HG03175 (cell line): ENCODE data around the gene CFAP74.

Experiments used
- ATAC-seq: cut with Tn5 transposase; IDR thresholded peaks from one replicate; pipeline ENCODE4 v1.9.1; 2021; ENCODE audit warnings: mild to moderate bottlenecking, moderate library complexity; ENCODE audit not compliant: unreplicated experiment

Gene CFAP74, protein sequence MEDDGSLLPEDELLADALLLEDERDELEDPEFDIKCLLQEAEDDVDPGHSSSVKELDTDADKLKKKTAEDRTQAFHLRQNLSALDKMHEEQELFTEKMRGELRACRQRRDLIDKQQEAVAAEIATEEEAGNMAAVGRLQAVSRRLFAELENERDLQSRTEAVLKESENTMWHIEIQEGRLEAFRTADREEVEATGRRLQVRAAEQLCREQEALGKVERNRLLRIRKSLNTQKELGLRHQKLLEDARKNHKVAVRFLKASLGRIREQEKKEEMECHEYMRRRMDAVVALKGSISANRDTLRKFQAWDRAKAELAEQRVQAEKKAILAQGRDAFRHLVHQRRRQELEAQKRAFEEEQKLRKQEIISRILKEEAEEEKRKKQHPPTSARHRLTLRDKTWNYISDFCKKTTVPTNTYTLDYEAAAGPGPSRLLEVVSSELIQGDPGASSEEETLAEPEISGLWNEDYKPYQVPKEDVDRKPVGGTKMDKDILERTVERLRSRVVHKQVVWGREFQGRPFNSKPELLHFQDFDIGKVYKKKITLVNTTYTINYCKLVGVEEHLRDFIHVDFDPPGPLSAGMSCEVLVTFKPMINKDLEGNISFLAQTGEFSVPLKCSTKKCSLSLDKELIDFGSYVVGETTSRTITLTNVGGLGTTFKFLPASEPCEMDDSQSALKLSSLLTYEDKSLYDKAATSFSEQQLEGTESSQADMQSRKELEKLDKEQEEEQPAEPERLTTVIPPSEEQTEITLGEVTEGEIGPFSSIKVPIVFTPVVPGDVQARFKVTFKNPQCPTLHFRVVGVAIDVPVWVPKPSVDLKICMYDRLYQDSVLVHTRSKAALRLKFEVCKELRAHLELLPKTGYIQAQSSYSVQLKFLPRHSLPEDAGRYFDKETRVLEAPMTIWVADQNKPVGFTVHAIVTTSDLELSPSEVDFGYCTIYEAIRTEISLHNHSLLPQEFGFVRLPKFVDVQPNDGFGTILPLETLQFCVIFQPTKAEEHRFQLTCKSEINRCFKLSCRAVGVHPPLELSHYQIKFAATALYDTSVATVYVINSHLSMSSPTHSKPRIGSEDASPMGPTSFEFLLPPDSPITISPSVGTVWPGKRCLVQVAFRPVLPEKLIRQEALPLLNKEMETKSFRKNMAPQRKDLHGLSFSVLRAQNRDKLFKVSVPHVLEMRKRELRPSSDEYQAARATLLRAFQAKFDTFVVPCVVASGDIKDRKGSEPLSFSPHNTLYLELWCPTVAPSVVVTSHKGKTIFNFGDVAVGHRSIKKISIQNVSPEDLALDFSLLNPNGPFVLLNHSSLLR (N-terminal part only)

DNA sequence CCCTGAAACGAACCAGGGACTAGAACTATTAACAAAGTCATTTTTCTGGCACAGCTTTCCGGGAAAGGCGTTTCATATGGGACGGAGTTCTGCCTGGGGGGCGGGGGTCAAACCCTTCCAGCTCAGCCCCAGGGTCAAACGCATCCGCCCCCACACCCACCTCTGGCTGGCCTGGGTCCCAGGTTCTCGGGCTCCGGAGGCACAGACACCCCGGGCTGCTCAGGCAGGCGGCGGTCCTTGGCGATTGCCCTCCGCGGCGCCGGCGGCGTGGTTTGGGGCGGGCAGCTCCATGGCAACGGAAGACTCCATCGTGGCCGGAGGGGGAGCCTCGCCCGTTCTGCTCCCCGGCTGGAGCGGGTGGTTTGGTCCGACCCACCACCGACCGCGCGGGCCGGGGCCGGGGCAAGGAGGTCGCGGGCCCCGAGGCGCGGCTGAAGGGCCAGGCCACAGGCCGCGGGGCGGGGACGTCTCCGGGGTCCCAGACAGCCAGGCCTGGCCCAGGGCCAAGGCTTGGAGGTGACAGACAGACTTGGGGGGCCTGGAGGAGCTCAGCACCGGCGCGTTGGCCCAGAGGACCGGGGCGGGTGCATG, at the start of gene CFAP74:
TSS of gene CFAP74 (minus strand) at position 246 of the 591 bp plus-strand sequence. CDS start 12,830 bp downstream, outside the sequence.
- ATAC-seq: no peak

DNA sequence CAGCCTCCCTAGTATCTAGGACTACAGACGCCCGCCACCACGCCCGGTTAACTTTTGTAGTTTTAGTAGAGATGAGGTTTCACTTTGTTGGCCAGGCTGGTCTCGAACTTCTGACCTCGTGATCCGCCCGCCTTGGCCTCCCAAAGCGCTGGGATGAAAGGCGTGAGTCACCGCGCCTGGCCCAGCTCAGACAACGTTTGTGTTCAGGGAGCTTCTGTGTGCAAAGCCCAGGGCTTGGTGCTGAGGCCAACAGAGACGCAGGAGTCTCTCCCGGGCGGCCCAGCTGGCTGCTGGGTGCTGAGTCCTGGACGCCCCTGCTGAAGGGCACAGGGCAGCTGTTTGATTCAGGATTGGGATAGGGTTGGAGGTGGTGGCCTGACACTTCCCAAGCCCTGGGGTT, 49.6 kb upstream of the CFAP74 start:
- ATAC-seq: no peak

DNA sequence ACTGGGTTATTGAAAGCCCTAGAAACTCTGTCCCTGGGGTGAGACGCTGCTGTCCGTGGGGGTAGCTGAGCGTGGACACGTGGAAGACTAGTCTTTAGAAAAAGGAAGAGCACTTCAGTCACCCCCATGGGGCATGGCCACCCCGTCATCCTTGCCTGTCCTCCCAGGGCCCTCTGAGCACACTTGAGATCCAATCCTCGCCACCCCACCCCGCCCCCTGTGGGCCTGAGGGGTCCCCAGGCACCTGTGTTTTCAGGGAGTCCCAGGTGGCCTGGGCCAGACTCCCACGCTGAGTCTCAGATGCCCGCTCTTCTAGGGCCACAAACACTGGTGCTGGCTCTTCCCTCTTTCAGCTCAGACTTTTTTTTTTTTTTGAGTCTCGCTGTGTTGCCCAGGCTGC, 49.2 kb upstream of the CFAP74 start:
- ATAC-seq: no peak

DNA sequence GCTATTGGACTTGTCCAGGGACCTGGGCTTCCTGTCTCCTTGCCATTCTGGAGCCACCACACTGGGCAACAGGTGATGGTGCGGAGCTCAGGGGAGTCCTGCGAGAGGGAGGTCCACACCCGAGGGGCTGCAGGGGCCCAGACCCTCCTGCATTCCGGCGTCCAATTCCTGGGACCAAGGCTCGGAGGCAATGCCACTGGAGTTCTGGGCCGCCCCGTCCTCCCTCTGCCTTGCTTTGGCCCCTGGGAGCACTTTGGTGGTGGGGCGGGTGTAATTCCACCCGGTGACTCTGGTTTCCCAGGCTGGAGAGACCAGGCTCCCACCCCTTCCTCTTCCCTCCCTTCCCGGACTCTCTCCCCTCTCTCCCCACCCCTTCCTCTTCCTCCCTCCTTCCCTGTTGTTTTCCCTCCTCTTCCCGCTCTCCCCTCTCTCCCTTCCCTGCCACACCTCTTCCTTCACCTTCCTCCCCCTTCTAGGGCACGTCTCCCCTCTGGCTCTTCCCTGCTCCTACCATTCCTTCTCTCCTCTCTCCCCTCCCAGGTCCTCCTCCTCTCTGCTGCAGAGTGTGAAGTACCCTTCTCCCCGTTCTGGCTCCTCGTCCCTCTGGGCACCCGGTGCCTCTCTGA, 48.6 kb upstream of the CFAP74 start:
- no peak for ATAC-seq

DNA sequence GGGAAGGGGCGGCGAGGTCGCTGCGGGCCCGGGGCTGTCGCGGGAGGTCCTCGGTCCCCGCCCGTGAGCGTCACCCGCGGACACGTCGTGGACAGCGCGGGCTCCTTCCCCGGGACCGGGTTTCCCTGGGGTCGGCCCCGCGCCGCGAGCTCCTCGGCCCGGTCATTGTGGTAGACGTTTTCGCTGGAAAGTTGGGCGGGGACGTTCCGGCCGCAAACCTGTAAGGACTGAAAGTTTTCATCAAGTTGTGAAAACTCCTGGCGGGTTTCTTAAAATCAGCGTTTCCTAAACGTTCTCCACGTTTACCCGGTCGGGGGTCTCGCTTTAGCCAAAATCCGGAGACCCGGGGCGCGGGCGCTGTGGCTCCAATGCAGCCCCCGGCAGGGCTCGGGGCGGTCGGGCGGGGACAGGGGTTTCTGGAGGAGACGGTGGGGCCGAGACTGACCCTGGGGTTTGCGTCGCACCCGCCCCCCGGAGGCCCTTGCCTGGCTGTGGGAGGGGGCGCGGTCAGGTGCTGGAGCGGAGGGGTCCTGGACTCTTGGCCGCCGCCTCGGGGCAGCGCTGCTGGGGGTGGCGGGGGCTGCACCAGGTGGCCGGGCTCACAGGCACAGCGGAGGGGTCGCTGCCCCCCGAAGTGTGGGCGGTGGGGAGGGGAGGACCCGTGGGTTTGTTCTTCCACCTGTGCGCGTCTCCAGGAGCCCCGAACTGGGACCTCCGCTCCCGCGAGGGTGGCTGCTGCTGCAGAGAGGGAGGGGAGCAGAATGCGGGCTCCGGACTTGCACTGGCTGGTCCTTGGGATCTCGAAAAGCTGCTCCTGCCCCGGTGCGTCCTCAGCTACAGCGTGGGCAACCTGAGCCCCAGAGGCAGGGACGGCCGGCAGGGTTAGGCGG, 47.5 kb upstream of the CFAP74 start:
- no peak for ATAC-seq

DNA sequence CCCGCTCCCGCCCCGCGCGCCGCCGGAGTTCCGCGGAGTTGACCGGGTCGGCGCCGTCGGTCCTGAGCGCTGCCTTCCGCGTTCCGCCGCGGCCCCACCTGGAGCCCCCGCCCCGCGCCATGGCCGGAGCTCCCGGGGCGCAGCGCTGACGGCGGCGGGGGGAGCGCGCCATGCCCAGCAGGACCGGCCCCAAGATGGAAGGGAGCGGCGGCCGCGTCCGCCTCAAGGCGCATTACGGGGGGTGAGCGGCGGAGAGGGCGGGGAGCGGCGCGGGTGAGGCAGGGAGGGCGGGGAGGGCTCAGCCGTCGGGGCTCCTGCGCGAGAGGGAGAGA, 46.8 kb upstream of the CFAP74 start:
- no peak for ATAC-seq

DNA sequence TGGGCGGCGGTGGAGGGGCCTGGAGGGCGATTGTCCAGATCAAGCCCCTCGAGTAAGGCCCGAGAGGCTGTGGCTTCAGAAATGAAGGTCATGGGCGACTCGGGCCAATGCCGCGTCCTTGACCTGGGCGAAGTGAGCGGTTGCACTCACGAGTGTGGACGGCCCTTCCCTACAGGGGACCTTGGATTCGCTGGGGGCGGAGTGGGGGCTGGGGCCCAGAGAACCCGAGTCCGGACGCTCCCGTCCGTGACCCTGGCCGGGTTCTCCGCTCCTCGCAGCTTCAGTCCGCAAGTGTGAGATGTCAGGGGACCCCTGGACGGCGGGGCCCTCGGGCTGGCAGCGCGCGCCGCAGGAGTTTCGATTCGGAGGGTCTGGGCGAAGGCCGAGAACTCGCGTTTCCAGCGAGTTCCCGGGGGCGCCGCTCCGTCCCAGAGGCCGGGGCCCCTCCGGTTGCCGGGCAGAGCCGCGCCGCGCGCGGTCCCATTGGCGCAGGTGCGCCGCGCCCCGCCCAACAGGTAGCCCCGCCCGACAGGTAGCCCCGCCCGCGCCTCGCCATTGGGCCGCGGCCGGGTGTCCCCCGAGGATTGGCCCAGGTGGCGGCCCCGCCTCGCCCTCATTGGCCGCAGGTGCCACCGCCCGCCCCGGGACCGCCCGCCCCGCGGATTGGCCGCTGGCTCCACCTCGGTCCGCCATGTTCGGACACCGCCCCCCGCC, 46.3 kb upstream of the CFAP74 start, which contains the start of gene PRKCZ:
TSS of gene PRKCZ (plus strand) at position 694 of the 714 bp plus-strand sequence. CDS start 220 bp downstream, outside the sequence.
- ATAC-seq: peak; percentile 45

DNA sequence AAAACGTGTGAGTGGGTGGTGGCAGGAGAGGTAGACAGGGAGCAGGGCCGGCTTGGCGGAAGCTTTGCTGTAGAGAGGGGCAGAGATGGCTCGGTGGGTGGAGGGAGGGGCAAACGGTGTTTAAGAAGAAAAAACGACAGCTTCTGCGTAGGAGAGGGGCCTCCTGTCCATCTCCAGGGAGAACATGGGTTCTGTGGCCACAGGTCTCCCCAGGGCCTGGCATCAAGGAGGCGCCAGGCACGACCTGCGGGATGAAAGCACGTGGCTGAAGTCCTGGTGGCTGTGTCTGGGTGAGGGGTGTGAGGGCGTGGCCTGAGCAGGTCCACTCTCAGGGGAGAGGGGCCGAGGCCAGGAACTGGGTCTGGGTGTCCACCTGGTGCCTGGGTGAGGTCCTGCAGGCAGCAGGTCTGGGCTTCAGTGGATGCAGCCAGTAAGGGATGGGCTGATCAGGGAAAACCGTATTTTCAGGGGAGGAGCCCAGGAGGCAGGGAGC, 45.7 kb upstream of the CFAP74 start:
- ATAC-seq: no peak

DNA sequence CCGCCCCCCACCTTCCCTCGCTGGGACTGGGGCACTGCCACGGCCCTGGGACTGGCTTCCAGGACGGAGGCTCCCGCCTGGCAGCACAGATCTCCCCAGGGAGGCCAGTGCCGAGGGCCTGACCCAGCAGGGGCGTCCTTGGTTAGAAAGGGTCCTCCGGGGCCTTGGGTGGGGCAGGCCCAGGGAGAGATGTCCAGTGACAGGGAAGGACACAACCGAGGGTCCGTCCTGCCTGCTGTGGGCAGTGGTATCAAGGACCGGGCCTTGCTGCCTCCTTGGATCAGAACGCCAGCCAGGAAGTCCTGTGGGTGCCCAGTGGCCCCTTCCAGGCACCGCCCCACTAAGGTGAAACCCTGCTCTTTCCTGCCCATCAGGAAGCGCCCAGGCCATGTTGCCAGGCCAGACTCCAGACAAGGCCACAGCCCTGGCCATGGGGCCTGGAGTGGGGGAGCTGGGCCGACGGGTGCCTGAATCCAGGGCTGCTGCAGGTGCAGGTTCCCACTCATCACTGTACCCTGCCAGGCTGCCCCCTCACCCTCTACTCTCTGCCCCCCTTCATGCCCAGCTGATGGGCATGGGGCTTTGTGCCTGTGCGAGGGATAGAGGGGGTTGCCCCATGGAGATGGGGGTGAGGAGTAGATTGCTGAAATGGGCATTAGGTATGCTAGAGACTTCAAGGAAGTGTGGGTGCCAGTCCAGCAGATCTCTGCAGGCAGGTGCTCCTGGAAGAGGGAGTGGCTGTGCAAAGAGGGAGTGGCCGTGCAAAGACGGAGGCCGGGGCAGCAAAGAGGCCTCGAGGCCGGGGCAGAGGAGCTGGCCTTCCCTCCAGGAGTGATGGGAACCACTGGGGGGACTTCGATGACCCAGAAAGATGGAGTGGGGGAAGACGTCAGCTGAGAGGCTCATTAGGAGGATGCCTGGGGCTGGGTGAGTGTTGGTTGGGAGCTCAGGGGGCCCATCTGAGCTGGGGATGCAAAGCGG, 44.5 kb upstream of the CFAP74 start:
- no peak for ATAC-seq

DNA sequence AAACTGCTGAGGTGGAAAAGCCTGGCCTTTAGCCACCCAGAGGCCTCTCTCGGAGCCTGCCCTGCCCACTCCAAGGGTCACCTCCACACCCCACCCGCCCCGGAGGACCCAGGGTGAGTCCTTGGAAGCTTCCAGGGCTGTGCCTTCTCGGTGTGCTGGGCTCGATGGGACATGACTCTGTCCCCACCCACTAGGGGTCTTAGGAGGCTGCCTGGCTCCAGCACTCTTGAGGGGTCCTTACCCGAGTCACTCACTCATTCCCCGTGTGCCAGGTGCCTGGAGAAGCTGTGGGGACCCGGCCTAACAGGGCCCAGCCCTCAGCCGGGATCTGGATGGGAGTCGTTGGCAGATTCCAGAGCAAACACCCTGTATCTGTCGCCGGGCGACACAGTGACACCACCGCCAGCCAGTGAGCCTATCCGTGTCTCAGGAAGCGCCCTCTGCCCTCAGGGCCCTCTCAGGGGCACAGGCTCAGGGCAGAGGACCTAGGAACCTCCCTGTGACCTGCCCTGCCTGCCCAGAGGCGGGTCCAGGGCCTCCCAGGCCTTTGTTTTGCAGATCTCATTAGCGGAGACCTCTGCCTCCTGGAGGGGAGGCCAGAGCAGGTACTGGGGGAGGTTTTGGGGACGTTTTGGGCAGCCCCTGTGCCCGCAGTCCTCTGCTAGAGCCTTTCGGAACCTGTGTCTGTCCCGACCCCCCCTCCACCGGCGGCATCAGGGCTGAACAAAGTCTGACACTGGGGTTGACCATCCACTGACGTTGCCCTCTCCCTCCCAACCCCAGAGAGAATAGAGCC, 43.6 kb upstream of the CFAP74 start:
- ATAC-seq: no peak

DNA sequence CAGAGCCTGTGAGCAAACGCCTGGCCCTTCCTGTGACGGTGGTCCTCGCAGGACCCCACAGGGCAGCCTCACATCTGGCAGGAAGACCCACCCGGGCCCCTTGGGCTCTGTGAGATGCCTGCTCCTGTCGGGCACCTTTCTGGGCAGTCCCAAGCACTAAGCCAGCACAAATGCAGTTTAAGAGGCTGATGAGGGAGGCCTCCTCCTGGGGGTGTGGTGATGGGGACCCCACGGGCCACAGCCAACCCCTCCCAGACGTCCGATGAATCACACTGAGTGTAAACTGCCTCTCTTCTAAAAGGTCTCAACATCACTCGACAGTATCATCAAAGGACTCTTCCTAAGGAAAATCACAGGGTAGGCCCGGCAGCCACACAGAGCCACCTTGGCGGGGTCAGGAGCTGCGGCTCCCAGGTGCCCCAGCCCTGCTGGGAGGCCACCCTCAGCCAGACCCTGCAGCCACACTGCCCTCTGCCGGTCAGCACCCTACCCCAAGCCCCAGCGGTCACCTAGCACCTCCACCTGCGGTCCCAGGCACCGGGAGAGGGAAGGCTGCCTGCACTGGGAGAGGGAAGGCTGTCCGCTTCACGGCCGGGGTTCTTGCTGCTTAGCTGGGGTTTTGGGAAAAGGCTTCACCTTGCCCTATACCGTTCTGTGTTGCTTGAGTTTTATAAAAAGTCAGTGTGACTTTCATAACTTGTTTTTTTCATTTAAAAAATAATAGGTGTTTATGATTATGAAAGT, 42.8 kb upstream of the CFAP74 start:
- ATAC-seq: no peak

DNA sequence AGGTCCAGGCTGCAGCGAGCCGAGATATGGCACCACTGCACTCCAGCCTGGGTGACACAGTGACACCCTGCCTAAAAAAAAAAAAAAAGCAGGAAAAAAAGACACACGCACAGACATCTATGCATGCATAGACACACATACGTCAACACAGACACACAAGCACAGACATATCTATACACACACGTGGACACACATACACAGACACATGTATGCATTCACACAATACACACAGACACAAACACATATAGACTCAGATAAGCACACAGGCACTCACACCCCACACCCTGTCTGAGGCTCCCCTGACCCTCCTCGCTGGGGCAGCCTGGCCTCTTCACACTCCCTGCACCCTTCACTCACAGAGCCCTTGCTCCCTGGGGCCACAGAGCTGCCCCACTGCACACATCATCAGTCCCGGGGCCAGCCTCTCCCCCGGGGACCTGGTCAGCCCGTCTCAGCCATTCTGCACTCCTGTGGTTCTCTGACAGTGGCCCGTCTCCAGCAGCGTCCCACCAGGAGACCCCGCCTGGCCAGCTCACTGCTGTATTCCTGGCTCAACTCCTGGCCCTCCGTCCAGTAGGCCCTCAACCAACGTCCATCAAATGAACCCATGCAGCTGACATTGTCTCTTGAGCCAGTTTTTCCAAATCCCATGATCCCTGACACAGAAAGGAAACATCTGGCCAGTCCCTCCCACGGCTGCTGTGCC, 42.0 kb upstream of the CFAP74 start:
- ATAC-seq: no peak

DNA sequence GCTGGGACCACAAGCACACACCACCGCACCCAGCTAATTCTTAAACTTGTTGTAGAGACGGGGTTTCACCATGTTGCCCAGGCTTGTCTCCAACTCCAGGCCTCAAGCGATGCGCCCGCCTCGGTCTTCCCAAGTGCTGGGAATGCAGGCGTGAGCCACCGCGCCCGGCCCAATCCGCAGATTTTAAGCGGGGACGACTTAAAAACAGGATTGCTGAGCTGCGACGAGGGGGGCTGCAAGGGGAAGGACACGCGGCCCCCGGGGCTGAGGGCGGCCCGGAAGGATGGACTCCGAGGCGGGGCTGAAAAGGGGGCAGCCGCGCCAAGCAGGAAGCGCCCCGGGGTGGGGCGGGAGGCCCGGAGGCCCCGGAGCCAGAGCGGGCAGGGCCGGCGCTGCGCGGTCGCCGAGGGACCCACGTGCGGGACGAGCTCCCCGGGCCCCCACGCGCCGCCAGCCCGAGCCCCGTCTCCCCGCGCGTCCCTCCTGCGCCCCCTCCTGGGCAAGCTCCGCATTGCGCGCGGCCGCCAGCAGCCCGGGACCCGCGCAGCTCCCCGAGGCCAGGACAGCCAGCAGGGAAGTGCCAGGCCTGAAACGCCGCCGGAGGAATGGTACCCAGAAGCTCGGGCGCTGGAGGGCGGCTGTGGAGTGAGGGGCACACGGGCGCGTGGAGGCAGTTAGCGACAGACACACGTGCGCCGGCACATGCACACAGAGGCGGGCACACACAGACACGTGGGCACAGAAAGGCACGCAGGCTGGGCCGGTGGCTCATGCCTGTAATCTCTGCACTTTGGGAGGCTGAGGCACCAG, 41.1 kb upstream of the CFAP74 start:
- no peak for ATAC-seq

DNA sequence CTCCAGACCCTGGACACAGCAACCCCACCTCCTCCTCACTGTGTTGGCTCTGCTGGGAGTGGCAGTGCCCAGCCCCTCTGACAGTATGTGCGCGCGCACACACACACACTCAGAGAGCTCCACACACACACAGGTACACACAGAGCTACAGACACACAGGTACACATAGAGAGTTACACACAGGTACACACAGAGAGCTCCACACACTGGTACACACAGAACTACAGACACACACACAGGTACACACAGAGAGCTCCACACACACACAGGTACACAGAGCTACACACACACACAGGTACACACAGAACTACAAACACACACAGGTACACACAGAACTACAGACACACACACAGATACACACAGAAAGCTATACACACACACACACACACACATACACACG, 40.3 kb upstream of the CFAP74 start:
- no peak for ATAC-seq
